Kidney epithelial cell (primary cell): ENCODE measurements around the gene FBXO9. TPM values are rescaled to one million over a fixed set of nuclear protein-coding genes. Genes with fewer than 3 reads are reported as not detected.
"Not testable (repeated sequence)": the region's sequence is repeated elsewhere in the genome, so short reads cannot be mapped to it uniquely, and the experiment has no call there.

Source experiments
- DNase-seq: peaks from one replicate; pipeline ENCODE4 v3.0.0-alpha.2; 2010; ENCODE audit warnings: low read depth
- H3K27me3 ChIP-seq: 2 replicates; pipeline ENCODE4 v1.6.0; 2011; ENCODE audit warnings: low read length; ENCODE audit not compliant: control insufficient read depth, insufficient read depth
- H3K36me3 ChIP-seq: 2 replicates; pipeline ENCODE4 v1.5.1; 2011; ENCODE audit warnings: low read length; ENCODE audit not compliant: control insufficient read depth, insufficient read depth
- H3K4me3 ChIP-seq: 2 replicates; pipeline ENCODE4 v1.5.1; 2011; ENCODE audit warnings: low read depth, mild to moderate bottlenecking, control low read depth, low read length
- CTCF ChIP-seq: IDR thresholded peaks from 2 replicates; pipeline ENCODE4 v1.5.1; 2011; ENCODE audit warnings: mild to moderate bottlenecking, moderate library complexity, low read length, control low read depth, inconsistent platforms; ENCODE audit not compliant: insufficient read depth, poor library complexity, severe bottlenecking
- total RNA-seq: library from RNA; depleted of rRNA; stranded (reverse); fragments of >200 nt; gene quantifications from 2 replicates; pipeline ENCODE4 v1.2.3, GENCODE V29; 2015

FBXO9 gene
- total RNA-seq, 1 donor from 2014 or later, result 20.0 TPM

GRCh38 chr6:53049415-53049814 lies 15.8 kb upstream of the FBXO9 start:
- no peak for TF ChIP-seq CTCF
- no peak overlapping the region for H3K4me3 ChIP-seq
- no peaks in the 10 kb centered on the region for H3K36me3 ChIP-seq
- no peak for DNase-seq
- no peaks in the 10 kb centered on the region for H3K27me3 ChIP-seq

GRCh38 chr6:53052152-53052551 lies 13.1 kb upstream of the FBXO9 start:
- not testable (repeated sequence) for DNase-seq, H3K4me3 ChIP-seq, H3K27me3 ChIP-seq, H3K36me3 ChIP-seq

- DNase-seq, result no peak
- Histone ChIP-seq H3K36me3 (no peaks in the 10 kb centered on the region), H3K4me3 (no peak overlapping the region), H3K27me3 (no peaks in the 10 kb centered on the region)
- TF ChIP-seq CTCF, result no peak
These were observed 10.7 kb upstream of the FBXO9 start for GRCh38 chr6:53054532-53054931.

DNA sequence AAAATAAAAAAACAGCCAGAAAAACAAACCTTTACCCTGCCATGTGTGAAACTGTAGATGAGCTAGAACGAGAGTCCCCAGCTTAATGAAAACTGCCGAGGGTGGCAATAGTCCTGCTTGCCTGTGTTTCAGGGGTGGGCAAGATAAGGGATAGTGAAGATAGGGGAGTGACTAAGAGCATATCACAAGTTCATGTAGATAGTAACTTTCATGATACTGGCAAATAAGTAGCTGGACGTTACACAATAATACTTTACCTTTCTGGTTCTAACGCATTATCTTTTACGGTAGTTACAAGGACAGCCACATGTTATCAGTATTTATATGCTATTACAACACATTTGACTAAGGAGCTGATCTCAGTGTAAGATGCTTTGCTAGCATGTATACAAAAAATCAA lies 9.3 kb upstream of the FBXO9 start:
- no peak for TF ChIP-seq CTCF
- Histone ChIP-seq H3K4me3 (no peak overlapping the region), H3K27me3 (no peaks in the 10 kb centered on the region), H3K36me3 (no peaks in the 10 kb centered on the region)
- no peak for DNase-seq

DNA sequence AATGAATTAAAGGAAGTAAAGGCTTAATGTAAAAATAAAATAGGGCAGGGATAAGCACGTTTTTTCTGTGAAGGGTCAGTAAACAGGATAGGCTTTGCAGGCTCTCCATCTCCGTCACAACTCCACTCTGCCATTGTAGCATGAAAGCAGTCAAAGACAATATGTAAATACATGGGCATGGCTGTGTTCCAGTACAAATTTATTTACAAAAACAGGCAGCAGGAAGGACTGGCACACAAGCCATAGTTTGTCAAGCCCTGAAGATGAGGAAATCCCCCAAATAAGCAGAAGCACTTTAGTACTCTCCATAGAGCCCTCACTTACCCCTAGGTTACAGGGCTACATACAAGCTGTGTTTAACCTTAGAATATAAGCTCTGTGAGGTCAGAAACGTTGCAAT lies 8.9 kb upstream of the FBXO9 start:
- Histone ChIP-seq H3K36me3 (no peaks in the 10 kb centered on the region), H3K4me3 (no peak overlapping the region), H3K27me3 (no peaks in the 10 kb centered on the region)
- DNase-seq, result no peak
- TF ChIP-seq CTCF, result no peak

- Histone ChIP-seq H3K27me3 (no peaks in the 10 kb centered on the region), H3K36me3 (no peaks in the 10 kb centered on the region), H3K4me3 (no peak overlapping the region)
- TF ChIP-seq CTCF, result no peak
- no peak for DNase-seq
These were observed 6.6 kb upstream of the FBXO9 start for GRCh38 chr6:53058388-53059195.
